ENCODE data around the gene EHMT1. TPM values are rescaled to one million over a fixed set of nuclear protein-coding genes. Genes with fewer than 3 reads are reported as not detected.

EHMT1 gene
- total and polyA plus RNA-seq, 2 of the 13 experiments (the other 11 are each of a cell fraction or from before 2014, with no cell fraction given), result 23.0 to 27.1 TPM

DNA sequence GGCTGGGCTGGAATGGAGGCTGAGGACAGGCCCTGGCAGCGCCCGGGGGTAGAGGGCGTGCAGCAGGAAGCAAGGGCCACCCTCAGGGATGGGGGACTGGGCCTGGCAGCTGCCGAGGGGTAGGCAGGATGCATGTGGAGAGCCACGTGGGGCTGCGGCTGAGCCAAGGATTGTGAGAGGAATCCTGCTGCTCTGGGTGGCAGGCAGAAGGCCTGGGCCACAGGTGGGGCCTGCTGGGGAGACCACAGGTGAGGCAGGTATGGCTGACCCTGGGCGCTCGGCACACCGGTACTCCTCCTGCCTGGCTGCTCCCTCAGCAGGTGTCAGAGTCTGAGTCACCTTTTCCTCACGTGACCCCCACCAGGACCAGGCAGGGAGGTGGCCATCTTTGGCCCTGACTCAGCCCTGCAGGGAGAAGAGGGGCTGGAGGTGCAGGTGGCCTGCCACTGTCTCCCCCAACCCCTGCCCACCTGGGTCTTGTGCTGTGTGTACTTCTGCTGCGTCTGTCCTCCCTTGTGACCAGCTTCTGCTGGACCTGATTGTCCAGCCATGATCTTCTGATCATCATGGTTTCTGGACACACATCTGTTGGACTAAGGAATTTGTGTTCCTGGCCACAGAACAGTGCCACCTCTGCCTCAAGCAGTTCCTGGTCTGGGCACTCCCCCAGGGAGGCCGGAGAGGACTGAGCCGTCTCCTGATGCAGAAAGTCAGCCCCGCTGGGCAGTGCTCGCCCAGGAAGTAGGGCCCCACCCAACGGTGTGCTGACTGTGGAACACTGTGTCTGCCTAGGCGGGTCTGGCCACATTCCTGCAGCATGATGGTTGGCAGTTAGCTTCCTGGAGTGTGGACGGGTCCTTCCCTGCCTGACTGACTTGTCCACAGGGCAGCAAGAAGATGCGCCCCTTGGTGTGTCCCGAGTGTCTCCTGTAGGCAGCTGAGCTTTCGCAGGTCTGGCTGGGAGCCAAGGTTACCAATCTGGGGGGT is 6.9 kb upstream of the EHMT1 start (continued):
- TF ChIP-seq, protein P1, sequence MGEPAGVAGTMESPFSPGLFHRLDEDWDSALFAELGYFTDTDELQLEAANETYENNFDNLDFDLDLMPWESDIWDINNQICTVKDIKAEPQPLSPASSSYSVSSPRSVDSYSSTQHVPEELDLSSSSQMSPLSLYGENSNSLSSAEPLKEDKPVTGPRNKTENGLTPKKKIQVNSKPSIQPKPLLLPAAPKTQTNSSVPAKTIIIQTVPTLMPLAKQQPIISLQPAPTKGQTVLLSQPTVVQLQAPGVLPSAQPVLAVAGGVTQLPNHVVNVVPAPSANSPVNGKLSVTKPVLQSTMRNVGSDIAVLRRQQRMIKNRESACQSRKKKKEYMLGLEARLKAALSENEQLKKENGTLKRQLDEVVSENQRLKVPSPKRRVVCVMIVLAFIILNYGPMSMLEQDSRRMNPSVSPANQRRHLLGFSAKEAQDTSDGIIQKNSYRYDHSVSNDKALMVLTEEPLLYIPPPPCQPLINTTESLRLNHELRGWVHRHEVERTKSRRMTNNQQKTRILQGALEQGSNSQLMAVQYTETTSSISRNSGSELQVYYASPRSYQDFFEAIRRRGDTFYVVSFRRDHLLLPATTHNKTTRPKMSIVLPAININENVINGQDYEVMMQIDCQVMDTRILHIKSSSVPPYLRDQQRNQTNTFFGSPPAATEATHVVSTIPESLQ (CRISPR knock-in tag; conservative IDR thresholded peaks at IDR 0.05), result no peak
- TF ChIP-seq ZNF773 (CRISPR knock-in tag; IDR thresholded peaks at IDR 0.05; ENCODE audit: borderline replicate concordance), result no peak
- TF ChIP-seq, protein P2, sequence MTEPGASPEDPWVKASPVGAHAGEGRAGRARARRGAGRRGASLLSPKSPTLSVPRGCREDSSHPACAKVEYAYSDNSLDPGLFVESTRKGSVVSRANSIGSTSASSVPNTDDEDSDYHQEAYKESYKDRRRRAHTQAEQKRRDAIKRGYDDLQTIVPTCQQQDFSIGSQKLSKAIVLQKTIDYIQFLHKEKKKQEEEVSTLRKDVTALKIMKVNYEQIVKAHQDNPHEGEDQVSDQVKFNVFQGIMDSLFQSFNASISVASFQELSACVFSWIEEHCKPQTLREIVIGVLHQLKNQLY (CRISPR knock-in tag; IDR thresholded peaks at IDR 0.05), result no peak
- TF ChIP-seq NR2C2 (CRISPR knock-in tag; IDR thresholded peaks at IDR 0.05; ENCODE audit: borderline replicate concordance), result no peak
- TF ChIP-seq ZNF235 (CRISPR knock-in tag; IDR thresholded peaks at IDR 0.05; ENCODE audit: borderline replicate concordance), result no peak
- TF ChIP-seq, protein P3, sequence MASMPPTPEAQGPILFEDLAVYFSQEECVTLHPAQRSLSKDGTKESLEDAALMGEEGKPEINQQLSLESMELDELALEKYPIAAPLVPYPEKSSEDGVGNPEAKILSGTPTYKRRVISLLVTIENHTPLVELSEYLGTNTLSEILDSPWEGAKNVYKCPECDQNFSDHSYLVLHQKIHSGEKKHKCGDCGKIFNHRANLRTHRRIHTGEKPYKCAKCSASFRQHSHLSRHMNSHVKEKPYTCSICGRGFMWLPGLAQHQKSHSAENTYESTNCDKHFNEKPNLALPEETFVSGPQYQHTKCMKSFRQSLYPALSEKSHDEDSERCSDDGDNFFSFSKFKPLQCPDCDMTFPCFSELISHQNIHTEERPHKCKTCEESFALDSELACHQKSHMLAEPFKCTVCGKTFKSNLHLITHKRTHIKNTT (CRISPR knock-in tag; IDR thresholded peaks at IDR 0.05), result no peak
- no peak for TF ChIP-seq HNRNPH1 (optimal IDR thresholded peaks at IDR 0.05; ENCODE audit: low read depth, low read length)
- TF ChIP-seq YEATS4 (CRISPR knock-in tag; IDR thresholded peaks at IDR 0.05; ENCODE audit: borderline replicate concordance), result no peak
- 0 out of 2 replicates have a peak, but pooled peaks have one; percentile 16 for TF ChIP-seq HOXA3 (CRISPR knock-in tag; IDR thresholded peaks at IDR 0.05)
- no peak for TF ChIP-seq ZNF737 (CRISPR knock-in tag; IDR thresholded peaks at IDR 0.05; ENCODE audit: borderline replicate concordance)
- no peak for TF ChIP-seq FOXJ3 (CRISPR knock-in tag; IDR thresholded peaks at IDR 0.05; ENCODE audit: borderline replicate concordance)
- TF ChIP-seq, protein P4, sequence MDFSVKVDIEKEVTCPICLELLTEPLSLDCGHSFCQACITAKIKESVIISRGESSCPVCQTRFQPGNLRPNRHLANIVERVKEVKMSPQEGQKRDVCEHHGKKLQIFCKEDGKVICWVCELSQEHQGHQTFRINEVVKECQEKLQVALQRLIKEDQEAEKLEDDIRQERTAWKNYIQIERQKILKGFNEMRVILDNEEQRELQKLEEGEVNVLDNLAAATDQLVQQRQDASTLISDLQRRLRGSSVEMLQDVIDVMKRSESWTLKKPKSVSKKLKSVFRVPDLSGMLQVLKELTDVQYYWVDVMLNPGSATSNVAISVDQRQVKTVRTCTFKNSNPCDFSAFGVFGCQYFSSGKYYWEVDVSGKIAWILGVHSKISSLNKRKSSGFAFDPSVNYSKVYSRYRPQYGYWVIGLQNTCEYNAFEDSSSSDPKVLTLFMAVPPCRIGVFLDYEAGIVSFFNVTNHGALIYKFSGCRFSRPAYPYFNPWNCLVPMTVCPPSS (IDR thresholded peaks at IDR 0.05), result no peak
- no peak for TF ChIP-seq HES4 (CRISPR knock-in tag; IDR thresholded peaks at IDR 0.05; ENCODE audit: borderline replicate concordance)
- peak; percentile 88 for TF ChIP-seq AGO2 (optimal IDR thresholded peaks at IDR 0.05; ENCODE audit: low read depth, low read length)
- TF ChIP-seq AHR (CRISPR knock-in tag; IDR thresholded peaks at IDR 0.05), result no peak
- TF ChIP-seq, protein P5, sequence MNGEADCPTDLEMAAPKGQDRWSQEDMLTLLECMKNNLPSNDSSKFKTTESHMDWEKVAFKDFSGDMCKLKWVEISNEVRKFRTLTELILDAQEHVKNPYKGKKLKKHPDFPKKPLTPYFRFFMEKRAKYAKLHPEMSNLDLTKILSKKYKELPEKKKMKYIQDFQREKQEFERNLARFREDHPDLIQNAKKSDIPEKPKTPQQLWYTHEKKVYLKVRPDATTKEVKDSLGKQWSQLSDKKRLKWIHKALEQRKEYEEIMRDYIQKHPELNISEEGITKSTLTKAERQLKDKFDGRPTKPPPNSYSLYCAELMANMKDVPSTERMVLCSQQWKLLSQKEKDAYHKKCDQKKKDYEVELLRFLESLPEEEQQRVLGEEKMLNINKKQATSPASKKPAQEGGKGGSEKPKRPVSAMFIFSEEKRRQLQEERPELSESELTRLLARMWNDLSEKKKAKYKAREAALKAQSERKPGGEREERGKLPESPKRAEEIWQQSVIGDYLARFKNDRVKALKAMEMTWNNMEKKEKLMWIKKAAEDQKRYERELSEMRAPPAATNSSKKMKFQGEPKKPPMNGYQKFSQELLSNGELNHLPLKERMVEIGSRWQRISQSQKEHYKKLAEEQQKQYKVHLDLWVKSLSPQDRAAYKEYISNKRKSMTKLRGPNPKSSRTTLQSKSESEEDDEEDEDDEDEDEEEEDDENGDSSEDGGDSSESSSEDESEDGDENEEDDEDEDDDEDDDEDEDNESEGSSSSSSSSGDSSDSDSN (CRISPR knock-in tag; IDR thresholded peaks at IDR 0.05), result peak; percentile 37; the same call in 1 of the 2 replicates
- TF ChIP-seq ZNF567 (CRISPR knock-in tag; IDR thresholded peaks at IDR 0.05; ENCODE audit: borderline replicate concordance), result no peak
- no peak for TF ChIP-seq ZNF879 (CRISPR knock-in tag; IDR thresholded peaks at IDR 0.05)
- TF ChIP-seq, protein P6, sequence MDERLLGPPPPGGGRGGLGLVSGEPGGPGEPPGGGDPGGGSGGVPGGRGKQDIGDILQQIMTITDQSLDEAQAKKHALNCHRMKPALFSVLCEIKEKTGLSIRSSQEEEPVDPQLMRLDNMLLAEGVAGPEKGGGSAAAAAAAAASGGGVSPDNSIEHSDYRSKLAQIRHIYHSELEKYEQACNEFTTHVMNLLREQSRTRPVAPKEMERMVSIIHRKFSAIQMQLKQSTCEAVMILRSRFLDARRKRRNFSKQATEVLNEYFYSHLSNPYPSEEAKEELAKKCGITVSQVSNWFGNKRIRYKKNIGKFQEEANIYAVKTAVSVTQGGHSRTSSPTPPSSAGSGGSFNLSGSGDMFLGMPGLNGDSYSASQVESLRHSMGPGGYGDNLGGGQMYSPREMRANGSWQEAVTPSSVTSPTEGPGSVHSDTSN (CRISPR knock-in tag; IDR thresholded peaks at IDR 0.05), result no peak

All from HepG2 (cell line).